ENCODE results near the gene BCL2L13.

Gene BCL2L13

DNA sequence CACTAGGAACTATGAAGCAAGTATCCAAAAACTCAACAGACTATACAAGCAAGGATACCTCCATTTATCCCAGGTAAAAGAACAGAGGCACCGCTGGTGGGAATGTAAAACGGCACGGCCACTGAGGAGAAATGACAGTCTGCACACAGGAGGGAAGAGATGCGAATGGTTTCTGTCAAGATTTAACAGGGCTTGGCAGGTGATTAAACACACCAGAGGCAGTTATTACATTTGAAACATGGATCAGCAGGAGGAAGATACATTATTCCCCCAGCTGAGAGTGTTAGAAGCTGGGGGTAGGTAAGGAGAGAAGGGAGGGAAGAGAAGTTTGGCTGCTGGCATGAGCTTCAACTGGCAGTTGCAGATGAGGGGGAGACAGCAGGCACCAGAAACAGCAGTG, 40.2 kb upstream of the BCL2L13 start:
- POLR2A ChIA-PET, result no interaction called here
- DNase-seq (ENCODE audit: extremely low spot score), result no peak
- CTCF ChIA-PET, result interaction anchor here (1.6 kb wide), 1 partner anchor 8 kb away, joined by 3 read pairs; no protein-coding TSS in a partner anchor
- TF ChIP-seq SUZ12 (IDR thresholded peaks at IDR 0.05) (no peak), PKNOX1 (IDR thresholded peaks at IDR 0.05) (no peak), ELF4 (IDR thresholded peaks at IDR 0.05) (no peak), ARNT (IDR thresholded peaks at IDR 0.05) (no peak), SP1 (IDR thresholded peaks at IDR 0.05) (no peak), CTBP1 (IDR thresholded peaks at IDR 0.05; ENCODE audit: borderline replicate concordance) (no peak), TARDBP (IDR thresholded peaks at IDR 0.05) (no peak), ZNF384 (IDR thresholded peaks at IDR 0.05) (no peak), FOXK2 (IDR thresholded peaks at IDR 0.05) (no peak)

DNA sequence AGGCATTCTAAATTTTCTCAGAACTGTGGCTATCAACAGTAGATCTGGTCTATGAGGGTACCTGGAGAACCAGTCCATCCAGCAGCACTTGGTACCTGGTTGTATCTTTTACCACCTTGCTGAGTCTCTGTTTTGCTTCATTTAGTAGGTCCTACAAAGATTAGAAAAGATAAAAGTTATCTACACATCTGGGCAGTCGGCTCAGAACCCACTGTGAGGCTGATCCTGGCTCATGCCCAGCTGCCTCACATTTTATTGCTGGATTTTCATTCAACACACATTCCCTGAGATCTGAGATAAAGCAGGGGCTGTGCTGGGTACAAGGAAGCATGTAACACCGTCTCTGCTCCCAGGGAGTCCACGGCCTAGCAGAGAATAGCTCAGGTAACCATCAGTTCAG, 37.5 kb upstream of the BCL2L13 start:
- no peak for DNase-seq (ENCODE audit: extremely low spot score)
- no peak for TF ChIP-seq LEF1 (IDR thresholded peaks at IDR 0.05; ENCODE audit: borderline replicate concordance)
- no peak for TF ChIP-seq FOXM1 (IDR thresholded peaks at IDR 0.05; ENCODE audit: borderline replicate concordance)
- TF ChIP-seq PKNOX1 (IDR thresholded peaks at IDR 0.05), result no peak
- TF ChIP-seq HDGF (IDR thresholded peaks at IDR 0.05; ENCODE audit: borderline replicate concordance), result no peak
- no peak for TF ChIP-seq BHLHE40 (IDR thresholded peaks at IDR 0.05; ENCODE audit: borderline replicate concordance)
- no peak for TF ChIP-seq SUZ12 (IDR thresholded peaks at IDR 0.05)
- no peak for TF ChIP-seq CTBP1 (IDR thresholded peaks at IDR 0.05; ENCODE audit: borderline replicate concordance)
- TF ChIP-seq ZNF384 (IDR thresholded peaks at IDR 0.05), result no peak
- no peak for TF ChIP-seq FOXA1 (IDR thresholded peaks at IDR 0.05)
- TF ChIP-seq FOXK2 (IDR thresholded peaks at IDR 0.05), result no peak
- TF ChIP-seq SP1 (IDR thresholded peaks at IDR 0.05), result no peak
- TF ChIP-seq ELF4 (IDR thresholded peaks at IDR 0.05), result no peak
- TF ChIP-seq TARDBP (IDR thresholded peaks at IDR 0.05), result no peak
- TF ChIP-seq L3MBTL2 (conservative IDR thresholded peaks at IDR 0.05), result no peak
- TF ChIP-seq ARNT (IDR thresholded peaks at IDR 0.05), result no peak
- no peak for TF ChIP-seq NFRKB (IDR thresholded peaks at IDR 0.05)
- POLR2A ChIA-PET, result no interaction called here
- CTCF ChIA-PET, result no interaction called here

DNA sequence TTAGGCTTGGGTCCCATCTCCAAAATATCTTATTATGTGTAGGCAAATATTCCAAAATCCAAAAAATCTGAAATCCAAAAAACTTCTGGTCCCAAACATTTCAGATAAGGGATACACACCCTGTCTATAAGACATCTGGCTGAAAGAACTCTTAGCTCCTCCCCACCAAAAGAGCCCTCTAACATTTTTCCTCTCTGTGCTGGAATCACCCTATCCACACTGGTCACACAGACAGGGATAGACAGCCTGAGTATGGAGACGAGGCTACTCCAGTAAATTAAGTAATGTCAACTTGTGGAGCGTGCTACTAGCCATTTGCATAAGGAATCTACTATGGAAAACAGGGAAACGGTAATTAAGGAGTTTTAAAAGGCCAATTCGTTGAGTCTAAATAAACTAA, 34.9 kb upstream of the BCL2L13 start:
- ChIA-PET CTCF (no interaction called here), POLR2A (no interaction called here)
- no peak for DNase-seq (ENCODE audit: extremely low spot score)
- TF ChIP-seq HDGF (IDR thresholded peaks at IDR 0.05; ENCODE audit: borderline replicate concordance) (no peak), NFRKB (IDR thresholded peaks at IDR 0.05) (no peak), FOXM1 (IDR thresholded peaks at IDR 0.05; ENCODE audit: borderline replicate concordance) (no peak), FOXA1 (IDR thresholded peaks at IDR 0.05) (no peak), CTBP1 (IDR thresholded peaks at IDR 0.05; ENCODE audit: borderline replicate concordance) (no peak), PKNOX1 (IDR thresholded peaks at IDR 0.05) (no peak), ZNF384 (IDR thresholded peaks at IDR 0.05) (no peak)

DNA sequence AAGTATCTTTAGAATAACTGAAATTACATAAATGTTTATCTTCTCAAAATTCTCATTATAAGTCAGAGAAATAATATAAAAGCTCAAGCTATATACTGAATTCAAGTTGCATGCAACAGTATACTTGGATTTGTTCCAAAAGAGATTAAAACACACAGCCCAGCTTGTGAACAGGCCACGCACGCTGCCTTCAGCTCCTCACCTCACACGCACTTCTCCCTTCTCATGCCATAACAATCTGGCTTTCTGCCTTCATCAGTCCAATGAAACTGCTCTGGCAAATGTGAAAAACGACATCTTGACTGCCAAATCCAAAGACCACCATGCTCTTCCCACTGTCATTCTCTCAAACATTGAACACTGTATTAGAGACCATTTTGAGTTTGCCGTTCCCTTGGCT, 32.1 kb upstream of the BCL2L13 start:
- TF ChIP-seq TARDBP (IDR thresholded peaks at IDR 0.05) (no peak), FOXA1 (IDR thresholded peaks at IDR 0.05) (no peak), LEF1 (IDR thresholded peaks at IDR 0.05; ENCODE audit: borderline replicate concordance) (no peak), SUZ12 (IDR thresholded peaks at IDR 0.05) (no peak), SP1 (IDR thresholded peaks at IDR 0.05) (no peak), FOXK2 (IDR thresholded peaks at IDR 0.05) (no peak), ELF4 (IDR thresholded peaks at IDR 0.05) (no peak)
- ChIA-PET POLR2A (interaction anchor here (1.3 kb wide), 1 partner anchor 33 kb away, joined by 4 read pairs; no protein-coding TSS in a partner anchor), CTCF (interaction anchor here (1.3 kb wide), 1 partner anchor 9 kb away, joined by 3 read pairs; no protein-coding TSS in a partner anchor)
- no peak for DNase-seq (ENCODE audit: extremely low spot score)

- ChIA-PET POLR2A (no interaction called here), CTCF (no interaction called here)
- TF ChIP-seq ARNT (IDR thresholded peaks at IDR 0.05) (no peak), HDGF (IDR thresholded peaks at IDR 0.05; ENCODE audit: borderline replicate concordance) (no peak), SUZ12 (IDR thresholded peaks at IDR 0.05) (no peak), SP1 (IDR thresholded peaks at IDR 0.05) (no peak), PKNOX1 (IDR thresholded peaks at IDR 0.05) (no peak), FOXK2 (IDR thresholded peaks at IDR 0.05) (no peak), FOXM1 (IDR thresholded peaks at IDR 0.05; ENCODE audit: borderline replicate concordance) (no peak), L3MBTL2 (conservative IDR thresholded peaks at IDR 0.05) (no peak), ELF4 (IDR thresholded peaks at IDR 0.05) (no peak), LEF1 (IDR thresholded peaks at IDR 0.05; ENCODE audit: borderline replicate concordance) (no peak), CTBP1 (IDR thresholded peaks at IDR 0.05; ENCODE audit: borderline replicate concordance) (no peak), ZNF384 (IDR thresholded peaks at IDR 0.05) (no peak), BHLHE40 (IDR thresholded peaks at IDR 0.05; ENCODE audit: borderline replicate concordance) (no peak), NFRKB (IDR thresholded peaks at IDR 0.05) (no peak), FOXA1 (IDR thresholded peaks at IDR 0.05) (no peak), TARDBP (IDR thresholded peaks at IDR 0.05) (no peak)
- no peak for DNase-seq (ENCODE audit: extremely low spot score)
Observed at GRCh38 chr22:17607891-17608521, 30.6 kb upstream of the BCL2L13 start.

DNA sequence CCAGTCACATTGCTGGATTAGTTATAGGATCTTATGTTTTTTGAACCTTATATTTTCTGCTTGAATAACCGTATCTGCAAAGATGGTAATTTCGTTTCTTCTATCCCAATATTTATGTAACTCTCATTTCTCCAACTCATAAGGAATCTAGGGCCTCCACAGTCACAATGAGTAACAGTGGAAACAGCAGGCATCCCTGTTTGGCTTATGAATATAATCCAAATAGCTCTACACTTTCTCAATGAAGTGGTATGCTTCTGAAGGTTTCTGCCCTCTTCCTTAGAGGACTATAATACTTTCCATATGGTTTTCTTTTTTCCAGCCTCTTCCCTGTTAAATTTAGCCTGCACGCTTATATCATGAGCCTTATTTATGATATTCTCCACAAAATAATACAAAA, 26.5 kb upstream of the BCL2L13 start:
- CTCF ChIA-PET, result no interaction called here
- no peak for DNase-seq (ENCODE audit: extremely low spot score)
- POLR2A ChIA-PET, result no interaction called here

More for the DNA sequence above, 26.5 kb upstream of the BCL2L13 start:
- TF ChIP-seq TARDBP (IDR thresholded peaks at IDR 0.05), result no peak
- no peak for TF ChIP-seq ELF4 (IDR thresholded peaks at IDR 0.05)
- TF ChIP-seq LEF1 (IDR thresholded peaks at IDR 0.05; ENCODE audit: borderline replicate concordance), result no peak
- TF ChIP-seq CTBP1 (IDR thresholded peaks at IDR 0.05; ENCODE audit: borderline replicate concordance), result no peak
- no peak for TF ChIP-seq SP1 (IDR thresholded peaks at IDR 0.05)
- TF ChIP-seq FOXM1 (IDR thresholded peaks at IDR 0.05; ENCODE audit: borderline replicate concordance), result no peak
- TF ChIP-seq FOXA1 (IDR thresholded peaks at IDR 0.05), result no peak
- no peak for TF ChIP-seq ZNF384 (IDR thresholded peaks at IDR 0.05)
- TF ChIP-seq PKNOX1 (IDR thresholded peaks at IDR 0.05), result no peak
- TF ChIP-seq HDGF (IDR thresholded peaks at IDR 0.05; ENCODE audit: borderline replicate concordance), result no peak
- no peak for TF ChIP-seq SUZ12 (IDR thresholded peaks at IDR 0.05)
- no peak for TF ChIP-seq ARNT (IDR thresholded peaks at IDR 0.05)
- TF ChIP-seq NFRKB (IDR thresholded peaks at IDR 0.05), result no peak
- no peak for TF ChIP-seq FOXK2 (IDR thresholded peaks at IDR 0.05)
- no peak for TF ChIP-seq L3MBTL2 (conservative IDR thresholded peaks at IDR 0.05)
- TF ChIP-seq BHLHE40 (IDR thresholded peaks at IDR 0.05; ENCODE audit: borderline replicate concordance), result no peak

All from HEK293T (cell line).